NCI-H524 treated with DMSO at 0.1 percent for 48 hours (cell line): ENCODE data around the gene KCNG2.

Source experiments
- DNase-seq: peaks from one replicate; lab custom pipeline; 2025; lab: John Stamatoyannopoulos, UW

The KCNG2 gene

GRCh38 chr18:79943608-79944125 is 145.9 kb downstream of the KCNG2 start:
- no peak for DNase-seq

- no peak for DNase-seq
Observed at GRCh38 chr18:79944126-79944731, 146.5 kb downstream of the KCNG2 start.

GRCh38 chr18:79944746-79945117 is 147.0 kb downstream of the KCNG2 start:
- DNase-seq, result no peak

- DNase-seq, result no peak
Observed at GRCh38 chr18:79945118-79946042, 147.6 kb downstream of the KCNG2 start.

- DNase-seq, result no peak
Observed at GRCh38 chr18:79947054-79947755, 149.5 kb downstream of the KCNG2 start.

- DNase-seq, result no peak
Observed at GRCh38 chr18:79947881-79948610, 150.3 kb downstream of the KCNG2 start.

GRCh38 chr18:79948719-79949411 is 151.1 kb downstream of the KCNG2 start:
- DNase-seq, result no peak
